Measurements from ENCODE around the gene ARHGEF40. TPM values are rescaled to one million over a fixed set of nuclear protein-coding genes. Genes with fewer than 3 reads are reported as not detected.

ARHGEF40 gene
- total RNA-seq, 1 experiment from 2014 or later: 71.4 TPM

- no peaks in the 10 kb centered on the region; the same call in 1 of the 2 replicates for H3K27me3 Mint-ChIP-seq (ENCODE audit: low read depth)
- Histone ChIP-seq H3K23ac (ENCODE audit: insufficient read length, low read depth, low read length) (no peak overlapping the region), H3K23me2 (ENCODE audit: insufficient read length, low read depth, low read length, poor library complexity, severe bottlenecking) (peaks cover 16% of the 10 kb centered on the region), H4K20me1 (ENCODE audit: control insufficient read depth, insufficient read depth, insufficient read length) (peaks cover 3% of the 10 kb centered on the region), H2BK120ac (ENCODE audit: low read depth, low read length, poor library complexity, severe bottlenecking) (no peak overlapping the region), H2AFZ (ENCODE audit: low read length) (no peak overlapping the region), H3K79me2 (ENCODE audit: insufficient read depth, low read length) (peaks cover 12% of the 10 kb centered on the region; the same call in 1 of the 2 replicates), H3K9me3 (ENCODE audit: control insufficient read depth, low read depth, low read length) (no peaks in the 10 kb centered on the region), H3K27ac (ENCODE audit: insufficient read length, low read depth, low read length) (no peak overlapping the region), H3K18ac (ENCODE audit: insufficient read length, low read depth, low read length) (peak overlapping the region; percentile 72), H3K79me1 (ENCODE audit: insufficient read depth, low read depth, low read length, poor library complexity, severe bottlenecking) (peaks cover 4% of the 10 kb centered on the region), H3K56ac (ENCODE audit: insufficient read length, low read depth, low read length) (no peak overlapping the region), H3K4me2 (ENCODE audit: insufficient read depth, insufficient read length, low read length) (peak overlapping the region; percentile 73), H2BK5ac (ENCODE audit: insufficient read length, low read length) (no peak overlapping the region), H2BK20ac (ENCODE audit: low read depth, low read length, poor library complexity, severe bottlenecking) (no peak overlapping the region), H2BK12ac (ENCODE audit: insufficient read length, low read depth, low read length) (no peak overlapping the region), H4K91ac (ENCODE audit: insufficient read length, low read depth, low read length) (no peak overlapping the region), H3K9ac (ENCODE audit: extremely low read depth, insufficient read length, low read length) (peak overlapping the region; percentile 53), H2AK5ac (ENCODE audit: insufficient read length, low read length) (no peak overlapping the region), H3K14ac (ENCODE audit: insufficient read depth, low read length) (peak overlapping the region; percentile 85; the same call in 1 of the 2 replicates), H2BK15ac (ENCODE audit: low read depth, low read length) (no peak overlapping the region), H3K27me3 (ENCODE audit: insufficient read depth, low read length) (no peaks in the 10 kb centered on the region), H4K5ac (ENCODE audit: insufficient read length, low read depth, low read length) (no peak overlapping the region), H3T11ph (ENCODE audit: low read length) (no peak overlapping the region), H4K8ac (replicated peaks; ENCODE audit: insufficient read length, low read depth, low read length) (no peak overlapping the region), H3K4me1 (ENCODE audit: insufficient read depth, low read length) (peaks cover 28% of the 10 kb centered on the region), H3K4ac (ENCODE audit: low read depth, low read length) (no peak overlapping the region)
- no peaks in the 10 kb centered on the region; a peak in 1 of 5 replicates for H3K9me3 Mint-ChIP-seq
- peaks cover 11 to 16% (median 13%) of the 10 kb centered on the region in 3 experiments for H3K36me3 Mint-ChIP-seq (ENCODE audit: insufficient read depth in 1 of 3, low read depth in 3 of 3)
- TF ChIP-seq CTCF (conservative IDR thresholded peaks at IDR 0.05): no peak
- DNase-seq: peak; percentile 61
- H3K4me1 Mint-ChIP-seq: peaks cover 76 to 79% of the 10 kb centered on the region in 2 experiments
- H3K27ac Mint-ChIP-seq: peak overlapping the region; percentile 84 to 96 (median 85)
- WGBS (ENCODE audit: extremely low coverage, insufficient read length, low lambda C conversion rate): no CpG with 5 or more reads among the region's 19 CpGs
- H3K4me3 Mint-ChIP-seq: peak overlapping the region; percentile 79 to 92
Observed at GRCh38 chr14:21097636-21098075, 27.6 kb downstream of the ARHGEF40 start.
